GM18867 (cell line): Measurements from ENCODE around the gene GPHN.
"Not testable (repeated sequence)": the region's sequence is repeated elsewhere in the genome, so short reads cannot be mapped to it uniquely, and the experiment has no call there.

Experiments
- ATAC-seq: cut with Tn5 transposase; IDR thresholded peaks from one replicate; pipeline ENCODE4 v1.9.1; 2021; ENCODE audit warnings: mild to moderate bottlenecking, moderate library complexity; ENCODE audit not compliant: unreplicated experiment

The GPHN gene

GRCh38 chr14:66758031-66758613, 250.2 kb downstream of the GPHN start:
- no peak for ATAC-seq

GRCh38 chr14:66772146-66772545, 264.2 kb downstream of the GPHN start:
- ATAC-seq: no peak

GRCh38 chr14:66782853-66783252, 274.9 kb downstream of the GPHN start:
- no peak for ATAC-seq

- no peak for ATAC-seq
Observed at GRCh38 chr14:66790101-66790500, 282.2 kb downstream of the GPHN start.

- ATAC-seq: no peak
Observed at GRCh38 chr14:66802962-66803361, 295.0 kb downstream of the GPHN start.

- no peak for ATAC-seq
Observed at GRCh38 chr14:66804141-66804540, 296.2 kb downstream of the GPHN start.

GRCh38 chr14:66813636-66814035, 305.7 kb downstream of the GPHN start:
- ATAC-seq: no peak

- ATAC-seq: no peak
Observed at GRCh38 chr14:66815687-66816086, 307.7 kb downstream of the GPHN start.

- no peak for ATAC-seq
Observed at GRCh38 chr14:66824251-66824650, 316.3 kb downstream of the GPHN start.

GRCh38 chr14:66827182-66827581, 319.2 kb downstream of the GPHN start:
- ATAC-seq: no peak

GRCh38 chr14:66831173-66831572, 323.2 kb downstream of the GPHN start:
- ATAC-seq: no peak

- ATAC-seq: no peak
Observed at GRCh38 chr14:66833816-66834215, 325.9 kb downstream of the GPHN start.

- ATAC-seq: not testable (repeated sequence)
Observed at GRCh38 chr14:66837436-66837835, 329.5 kb downstream of the GPHN start.

- ATAC-seq: no peak
Observed at GRCh38 chr14:66842911-66843512, 335.1 kb downstream of the GPHN start.

- ATAC-seq: no peak
Observed at GRCh38 chr14:66850258-66850888, 342.4 kb downstream of the GPHN start.

- no peak for ATAC-seq
Observed at GRCh38 chr14:66853311-66853710, 345.4 kb downstream of the GPHN start.

GRCh38 chr14:66857867-66858266, 349.9 kb downstream of the GPHN start:
- no peak for ATAC-seq

GRCh38 chr14:66859063-66859671, 351.2 kb downstream of the GPHN start:
- ATAC-seq: no peak

- ATAC-seq: no peak
Observed at GRCh38 chr14:66881596-66881995, 373.6 kb downstream of the GPHN start.

GRCh38 chr14:66884149-66884548, 376.2 kb downstream of the GPHN start:
- no peak for ATAC-seq

GRCh38 chr14:66900719-66901118, 392.8 kb downstream of the GPHN start:
- no peak for ATAC-seq

GRCh38 chr14:66910311-66910840, 402.4 kb downstream of the GPHN start:
- no peak for ATAC-seq
